HS-27A (cell line): Measurements from ENCODE around the gene PIGH.

Experiments
- DNase-seq: peaks from one replicate; pipeline ENCODE4 v3.0.0-alpha.2; 2012; ENCODE audit warnings: low read depth, missing footprints

The PIGH gene

GRCh38 chr14:67574806-67575205 lies 25.3 kb downstream of the PIGH start:
- no peak for DNase-seq

GRCh38 chr14:67574156-67574555 lies 25.9 kb downstream of the PIGH start:
- DNase-seq: no peak

- no peak for DNase-seq
Measured at GRCh38 chr14:67573228-67574010, 26.6 kb downstream of the PIGH start.

GRCh38 chr14:67572608-67573007 lies 27.5 kb downstream of the PIGH start:
- DNase-seq: no peak

- no peak for DNase-seq
Measured at GRCh38 chr14:67571991-67572323, 28.1 kb downstream of the PIGH start.

GRCh38 chr14:67571275-67571990 lies 28.6 kb downstream of the PIGH start:
- no peak for DNase-seq

GRCh38 chr14:67570453-67570852 lies 29.6 kb downstream of the PIGH start:
- DNase-seq: no peak

GRCh38 chr14:67569651-67570290 lies 30.3 kb downstream of the PIGH start:
- no peak for DNase-seq

GRCh38 chr14:67569011-67569650 lies 30.9 kb downstream of the PIGH start:
- no peak for DNase-seq

GRCh38 chr14:67567654-67568053 lies 32.4 kb downstream of the PIGH start:
- DNase-seq: no peak

- DNase-seq: no peak
Measured at GRCh38 chr14:67566908-67567307, 33.2 kb downstream of the PIGH start.

GRCh38 chr14:67564236-67564635 lies 35.8 kb downstream of the PIGH start:
- no peak for DNase-seq

- DNase-seq: no peak
Measured at GRCh38 chr14:67562776-67563150, 37.3 kb downstream of the PIGH start.

GRCh38 chr14:67562025-67562775 lies 37.9 kb downstream of the PIGH start:
- DNase-seq: no peak

GRCh38 chr14:67559639-67560038 lies 40.4 kb downstream of the PIGH start:
- DNase-seq: no peak

- no peak for DNase-seq
Measured at GRCh38 chr14:67557656-67558055, 42.4 kb downstream of the PIGH start.

GRCh38 chr14:67557118-67557517 lies 43.0 kb downstream of the PIGH start:
- no peak for DNase-seq

- no peak for DNase-seq
Measured at GRCh38 chr14:67556671-67557070, 43.4 kb downstream of the PIGH start.

GRCh38 chr14:67555518-67556090 lies 44.5 kb downstream of the PIGH start:
- DNase-seq: no peak

- DNase-seq: no peak
Measured at GRCh38 chr14:67554341-67554740, 45.7 kb downstream of the PIGH start.

GRCh38 chr14:67553547-67553946 lies 46.5 kb downstream of the PIGH start:
- DNase-seq: no peak

GRCh38 chr14:67551940-67552339 lies 48.1 kb downstream of the PIGH start:
- no peak for DNase-seq
